NCI-H146 treated with DMSO at 0.1 percent for 48 hours (cell line): Measurements from ENCODE around the gene C20orf173.
"Not testable (repeated sequence)": the region's sequence is repeated elsewhere in the genome, so short reads cannot be mapped to it uniquely, and the experiment has no call there.

Experiments used
- DNase-seq: peaks from one replicate; lab custom pipeline; 2025; ENCODE audit not compliant: unreplicated experiment; lab: John Stamatoyannopoulos, UW

The C20orf173 gene

DNA sequence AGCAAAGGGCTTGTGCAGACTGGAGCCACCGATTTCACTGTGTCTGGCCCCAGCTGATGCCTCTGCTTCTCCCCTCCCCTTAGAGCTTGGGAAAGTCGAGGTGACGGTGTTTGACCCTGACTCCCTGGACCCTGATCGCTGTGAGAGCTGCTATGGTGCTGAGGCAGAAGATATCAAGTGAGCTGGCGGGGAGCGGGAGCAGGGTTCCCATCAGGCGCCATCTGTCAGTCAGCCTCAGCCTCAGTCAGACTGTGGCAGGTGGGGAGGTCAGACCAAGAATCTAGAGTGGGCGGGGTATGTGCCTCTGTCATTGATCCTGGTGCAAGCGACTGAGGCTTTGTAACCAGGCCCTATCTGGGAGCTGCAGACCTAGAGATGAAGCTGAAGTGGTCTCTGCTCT is 17.9 kb upstream of the C20orf173 start:
- no peak for DNase-seq

DNA sequence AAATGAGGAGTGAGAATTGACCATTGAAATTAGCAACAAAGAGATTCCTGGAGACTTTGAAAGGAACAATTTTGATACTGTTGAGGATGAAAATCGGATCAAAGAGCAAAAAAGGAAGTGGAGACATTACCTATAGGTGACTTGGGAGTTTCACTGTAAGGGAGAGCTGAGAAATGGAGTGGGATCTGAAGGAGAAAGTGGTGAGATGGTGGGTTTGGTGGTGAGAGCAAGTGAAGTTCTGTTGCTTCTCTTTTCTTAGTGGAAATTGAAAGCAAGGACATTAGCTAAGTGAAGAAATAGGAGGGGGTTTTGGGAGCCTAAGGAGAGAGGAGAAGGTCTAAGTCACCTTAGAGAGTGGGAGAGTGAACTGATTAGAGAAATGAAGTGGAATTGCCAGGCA is 16.7 kb upstream of the C20orf173 start:
- DNase-seq, result no peak

DNA sequence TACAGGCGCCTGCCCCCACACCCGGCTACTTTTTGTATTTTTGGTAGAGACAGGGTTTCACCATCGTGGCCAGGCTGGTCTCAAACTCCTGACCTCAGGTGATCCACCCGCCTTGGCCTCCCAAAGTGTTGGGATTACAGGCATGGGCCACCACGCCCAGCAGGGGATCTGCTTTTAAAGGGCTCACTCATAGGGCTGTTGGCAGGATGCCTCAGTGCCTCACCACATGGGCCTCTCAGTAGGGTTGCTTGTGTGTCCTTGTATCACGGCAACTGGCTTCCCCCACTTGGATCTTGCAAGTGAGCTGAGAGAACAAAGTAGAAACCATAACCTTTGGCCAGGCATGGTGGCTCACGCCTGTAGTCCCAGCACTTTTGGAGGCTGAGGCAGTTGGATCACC is 15.5 kb upstream of the C20orf173 start:
- DNase-seq, result not testable (repeated sequence)

- no peak for DNase-seq
These were observed 15.0 kb upstream of the C20orf173 start for GRCh38 chr20:35544436-35544835.

GRCh38 chr20:35542990-35543389 is 13.5 kb upstream of the C20orf173 start:
- DNase-seq, result no peak

- peak; percentile 98 for DNase-seq
These were observed 12.6 kb upstream of the C20orf173 start, which contains the start of gene ERGIC3 for GRCh38 chr20:35541783-35542662. Gene ERGIC3, plus strand, starts transcription at chr20:35542078. Its CDS starts 20 bp downstream, at chr20:35542098.

GRCh38 chr20:35541118-35541782 is 11.8 kb upstream of the C20orf173 start:
- DNase-seq, result no peak

DNA sequence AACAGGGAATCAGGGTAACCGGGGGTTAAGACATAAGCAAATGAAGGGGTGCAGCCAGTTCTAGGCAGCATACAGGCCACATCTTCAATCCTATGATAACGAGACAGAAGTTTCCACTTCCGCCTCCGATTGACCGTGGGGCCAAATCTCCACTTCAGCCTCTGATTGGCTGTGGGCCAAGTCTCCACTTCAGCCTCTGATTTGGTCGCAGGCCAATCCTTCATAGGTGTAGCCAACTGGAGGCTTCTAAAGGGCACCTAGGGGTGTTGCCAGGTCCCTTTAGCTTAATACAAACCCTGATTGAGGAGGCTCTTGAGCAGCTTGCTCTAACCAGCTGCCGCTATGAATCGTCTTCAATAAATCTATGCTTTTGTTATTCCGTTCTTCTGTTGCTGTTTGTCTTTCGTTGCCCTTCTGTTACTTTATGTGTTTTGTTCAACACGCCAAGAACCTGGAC is 10.3 kb upstream of the C20orf173 start:
- peak; percentile 94 for DNase-seq

- DNase-seq, result no peak
These were observed 2.2 kb downstream of the C20orf173 start for GRCh38 chr20:35527122-35527769.

DNA sequence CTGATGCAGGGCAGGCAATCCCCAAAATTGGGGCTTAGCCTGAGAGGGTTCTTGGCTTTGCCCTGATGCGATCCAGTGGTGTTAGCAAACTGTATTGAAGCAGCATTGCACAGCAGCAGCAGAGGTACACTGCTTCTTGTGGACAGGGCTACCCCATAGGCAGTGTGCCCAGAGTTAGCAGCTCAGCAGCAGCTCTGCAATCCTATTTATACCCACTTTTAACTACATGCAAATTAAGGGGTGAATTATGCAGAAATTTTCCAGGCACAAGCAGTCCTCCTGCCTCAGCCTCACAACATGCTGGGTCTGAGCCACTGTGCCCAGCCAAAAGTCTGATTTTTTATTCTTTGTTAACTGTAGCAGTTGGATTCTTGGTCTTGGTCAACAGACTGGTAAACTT is 3.8 kb downstream of the C20orf173 start:
- DNase-seq, result no peak

DNA sequence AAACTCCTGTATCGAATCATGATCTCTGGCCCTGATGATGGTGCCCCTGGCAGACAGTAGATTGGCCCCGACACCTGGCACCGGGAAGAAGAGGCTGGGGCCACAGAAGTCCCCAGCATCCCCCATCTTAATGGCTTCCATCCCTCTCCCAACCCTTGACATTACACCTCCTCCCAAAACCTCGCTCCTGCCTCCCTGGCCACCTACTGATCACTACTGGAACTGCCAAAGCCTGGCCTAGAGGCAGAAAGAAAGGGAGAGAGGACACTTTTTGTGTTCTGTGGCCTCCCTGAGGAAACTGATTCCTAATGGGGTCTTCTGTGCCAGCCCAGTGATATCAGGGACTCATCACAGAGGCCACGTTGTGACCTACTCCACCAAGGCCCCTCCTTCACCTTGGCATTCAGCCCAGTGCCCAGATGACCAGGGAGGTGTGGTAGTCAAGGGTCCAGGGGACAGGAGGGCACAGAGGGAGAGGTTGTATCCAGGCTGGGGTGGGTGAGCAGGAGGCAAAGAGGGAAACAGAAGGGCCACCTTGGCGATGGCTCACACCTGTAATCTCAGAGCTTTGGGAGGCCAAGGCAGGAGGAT is 6.1 kb downstream of the C20orf173 start:
- DNase-seq, result no peak

- no peak for DNase-seq
These were observed 10.5 kb downstream of the C20orf173 start for GRCh38 chr20:35518955-35519354.

DNA sequence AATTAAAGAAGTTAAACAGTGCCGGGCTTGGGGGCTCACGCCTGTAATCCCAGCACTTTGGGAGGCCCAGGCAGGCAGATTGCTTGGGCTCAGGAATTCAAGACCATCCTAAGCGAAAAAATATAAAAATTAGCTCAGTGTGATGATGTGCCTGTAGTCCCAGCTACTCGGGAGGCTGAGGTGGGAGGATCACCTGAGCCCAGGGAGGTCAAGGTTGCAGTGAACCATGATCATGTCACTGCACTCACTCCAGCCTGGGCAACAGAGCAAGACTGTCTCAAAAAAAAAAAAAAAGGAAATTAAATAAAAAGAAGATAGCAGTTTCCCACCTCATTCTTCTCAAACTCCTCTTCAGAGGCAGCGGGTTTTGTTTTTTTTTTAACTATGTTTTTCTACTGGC is 11.7 kb downstream of the C20orf173 start:
- DNase-seq, result not testable (repeated sequence)

DNA sequence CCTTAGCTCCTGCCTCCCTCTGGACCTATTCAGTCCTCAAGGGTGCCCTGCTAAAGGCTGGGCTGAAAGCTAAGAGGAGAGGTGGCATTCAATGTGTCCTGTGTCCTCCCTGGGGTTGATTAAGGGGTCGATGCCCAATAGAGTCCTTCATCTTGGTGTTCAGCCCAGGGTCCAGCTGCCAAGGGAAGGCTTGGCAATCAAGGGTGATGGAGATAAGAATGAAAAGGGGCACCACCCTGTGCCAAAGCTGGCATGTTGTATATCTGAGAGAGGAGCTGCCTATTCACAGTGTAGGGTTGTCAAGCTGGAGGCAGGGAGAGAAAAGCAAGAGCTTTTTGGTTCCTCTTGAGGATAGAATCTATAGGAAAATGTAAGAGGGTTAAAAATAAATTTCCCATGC is 12.3 kb downstream of the C20orf173 start:
- no peak for DNase-seq

DNA sequence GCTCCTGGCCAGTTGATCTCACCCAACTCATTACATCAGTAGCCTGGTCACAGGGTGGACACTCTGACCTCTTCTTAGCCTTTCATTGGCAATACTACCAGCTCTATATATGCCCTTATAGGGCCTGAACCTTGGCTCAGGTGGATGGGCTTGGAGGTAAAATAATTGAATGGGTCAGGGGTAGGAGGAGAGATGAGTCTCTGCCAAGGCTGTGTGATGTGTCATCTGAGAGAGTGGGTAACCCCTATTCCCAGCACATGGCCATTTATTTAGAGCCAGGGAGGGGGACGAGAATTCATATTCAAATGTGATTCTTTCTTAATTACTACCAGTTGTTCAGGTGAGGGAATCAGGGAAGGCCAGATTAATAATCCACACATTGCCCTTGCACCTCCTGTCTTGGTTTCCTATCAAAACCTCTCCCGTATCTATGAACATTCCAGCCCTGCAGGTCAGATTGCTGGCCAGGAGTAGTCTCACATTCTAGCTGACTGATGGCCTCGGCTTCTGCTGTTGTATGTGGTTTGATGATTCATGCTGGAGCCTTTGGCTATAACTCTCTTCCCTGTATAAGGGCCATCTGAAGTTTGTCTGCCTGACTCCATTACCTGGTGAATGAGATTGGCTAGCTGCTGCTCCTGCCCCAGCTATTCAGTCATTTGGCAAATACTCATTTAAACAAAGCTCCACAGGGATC is 13.4 kb downstream of the C20orf173 start:
- DNase-seq, result no peak

DNA sequence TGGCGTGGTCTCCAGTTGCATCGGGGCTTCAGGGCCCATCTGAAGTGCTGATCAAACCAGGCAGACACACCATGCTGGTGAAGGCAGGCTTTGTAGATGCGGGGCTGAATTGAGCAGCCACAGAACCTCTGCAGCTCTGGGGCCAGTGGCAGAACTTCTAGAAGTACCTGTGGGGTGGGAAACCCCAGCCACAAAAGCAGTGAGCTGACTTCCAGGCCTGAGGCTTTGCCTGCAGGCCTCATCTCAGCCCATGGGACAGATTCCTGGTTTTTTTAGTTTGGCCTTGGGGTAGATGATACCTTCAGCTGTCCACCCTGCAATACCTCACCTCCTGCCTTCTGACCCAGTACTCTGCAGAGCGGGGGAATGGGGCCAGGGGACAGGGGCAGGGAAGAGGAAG is 14.1 kb downstream of the C20orf173 start:
- no peak for DNase-seq

DNA sequence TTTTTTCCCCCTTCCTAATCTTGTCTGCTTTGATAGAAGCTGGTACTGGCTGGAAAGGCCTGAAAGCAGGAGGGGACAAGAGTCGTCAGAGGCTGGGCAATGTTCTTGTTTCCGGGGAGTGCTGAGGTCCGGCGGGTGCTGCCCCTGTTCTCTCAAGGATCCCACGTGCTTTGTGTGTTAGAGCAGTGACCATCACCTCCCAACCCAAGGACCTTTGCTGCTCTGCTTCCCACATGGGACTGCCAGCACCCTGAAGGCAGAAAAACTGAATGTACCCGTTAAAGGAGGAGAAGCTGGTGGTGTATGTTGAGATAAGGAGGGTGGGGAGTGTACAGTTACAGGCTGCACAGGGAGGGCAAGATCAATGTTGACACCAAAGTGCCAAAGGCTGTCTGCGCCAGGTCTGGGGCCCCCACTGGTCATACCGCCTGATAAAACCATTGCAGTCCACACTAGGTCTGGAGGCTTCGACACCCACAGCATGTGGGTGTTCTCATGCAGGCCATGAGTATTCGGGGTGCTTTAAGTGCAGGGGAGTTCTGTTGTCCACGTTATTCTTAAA is 15.0 kb downstream of the C20orf173 start:
- no peak for DNase-seq

GRCh38 chr20:35511814-35512420 is 17.5 kb downstream of the C20orf173 start:
- DNase-seq, result no peak

GRCh38 chr20:35510951-35511735 is 18.3 kb downstream of the C20orf173 start:
- no peak for DNase-seq
